ENCODE measurements around the gene KCNIP3.

KCNIP3 gene

DNA sequence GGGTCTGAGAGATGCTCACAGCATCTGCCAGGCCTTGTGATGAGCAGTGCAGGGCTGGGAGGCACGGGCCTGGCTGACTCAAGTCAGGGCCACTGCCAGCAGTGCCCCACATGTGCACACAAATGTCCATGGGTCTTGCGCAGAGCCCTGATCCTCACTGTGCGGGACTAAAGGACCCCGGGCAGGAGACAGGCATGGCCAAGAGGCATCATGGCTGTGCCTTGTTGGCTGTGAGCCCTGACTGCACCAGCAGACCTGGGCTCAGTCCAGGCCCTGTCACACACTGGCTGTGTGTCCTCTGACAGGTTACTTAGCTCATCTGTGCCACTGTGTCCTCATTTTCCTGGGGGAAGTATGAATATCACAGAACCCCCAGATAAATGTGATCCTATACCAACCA lies 4.0 kb downstream of the KCNIP3 start:
- no peak overlapping the region for H3K4me2 ChIP-seq
- no peak overlapping the region for H2AFZ ChIP-seq (ENCODE audit: low read depth)
- no peaks in the 10 kb centered on the region for H4K20me1 ChIP-seq (ENCODE audit: insufficient read depth)
- H3K79me2 ChIP-seq (ENCODE audit: insufficient read depth, low read depth): no peaks in the 10 kb centered on the region
- H3K4me1 ChIP-seq (ENCODE audit: low read depth, poor library complexity, severe bottlenecking): no peaks in the 10 kb centered on the region
- H3K4me3 ChIP-seq (IDR thresholded peaks at IDR 0.05; ENCODE audit: insufficient read depth, low read depth, low read length): no peak overlapping the region
- H3K9ac ChIP-seq: no peak overlapping the region
- TF ChIP-seq, protein P1, sequence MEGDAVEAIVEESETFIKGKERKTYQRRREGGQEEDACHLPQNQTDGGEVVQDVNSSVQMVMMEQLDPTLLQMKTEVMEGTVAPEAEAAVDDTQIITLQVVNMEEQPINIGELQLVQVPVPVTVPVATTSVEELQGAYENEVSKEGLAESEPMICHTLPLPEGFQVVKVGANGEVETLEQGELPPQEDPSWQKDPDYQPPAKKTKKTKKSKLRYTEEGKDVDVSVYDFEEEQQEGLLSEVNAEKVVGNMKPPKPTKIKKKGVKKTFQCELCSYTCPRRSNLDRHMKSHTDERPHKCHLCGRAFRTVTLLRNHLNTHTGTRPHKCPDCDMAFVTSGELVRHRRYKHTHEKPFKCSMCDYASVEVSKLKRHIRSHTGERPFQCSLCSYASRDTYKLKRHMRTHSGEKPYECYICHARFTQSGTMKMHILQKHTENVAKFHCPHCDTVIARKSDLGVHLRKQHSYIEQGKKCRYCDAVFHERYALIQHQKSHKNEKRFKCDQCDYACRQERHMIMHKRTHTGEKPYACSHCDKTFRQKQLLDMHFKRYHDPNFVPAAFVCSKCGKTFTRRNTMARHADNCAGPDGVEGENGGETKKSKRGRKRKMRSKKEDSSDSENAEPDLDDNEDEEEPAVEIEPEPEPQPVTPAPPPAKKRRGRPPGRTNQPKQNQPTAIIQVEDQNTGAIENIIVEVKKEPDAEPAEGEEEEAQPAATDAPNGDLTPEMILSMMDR (conservative IDR thresholded peaks at IDR 0.05; ENCODE audit: low read depth, low read length): no peak
- no peaks in the 10 kb centered on the region for H3K36me3 ChIP-seq (ENCODE audit: insufficient read depth)
- no peaks in the 10 kb centered on the region; the same call in 1 of the 2 replicates for H3K27me3 ChIP-seq (ENCODE audit: insufficient read depth, low read depth)
- no peak overlapping the region for H3K27ac ChIP-seq

DNA sequence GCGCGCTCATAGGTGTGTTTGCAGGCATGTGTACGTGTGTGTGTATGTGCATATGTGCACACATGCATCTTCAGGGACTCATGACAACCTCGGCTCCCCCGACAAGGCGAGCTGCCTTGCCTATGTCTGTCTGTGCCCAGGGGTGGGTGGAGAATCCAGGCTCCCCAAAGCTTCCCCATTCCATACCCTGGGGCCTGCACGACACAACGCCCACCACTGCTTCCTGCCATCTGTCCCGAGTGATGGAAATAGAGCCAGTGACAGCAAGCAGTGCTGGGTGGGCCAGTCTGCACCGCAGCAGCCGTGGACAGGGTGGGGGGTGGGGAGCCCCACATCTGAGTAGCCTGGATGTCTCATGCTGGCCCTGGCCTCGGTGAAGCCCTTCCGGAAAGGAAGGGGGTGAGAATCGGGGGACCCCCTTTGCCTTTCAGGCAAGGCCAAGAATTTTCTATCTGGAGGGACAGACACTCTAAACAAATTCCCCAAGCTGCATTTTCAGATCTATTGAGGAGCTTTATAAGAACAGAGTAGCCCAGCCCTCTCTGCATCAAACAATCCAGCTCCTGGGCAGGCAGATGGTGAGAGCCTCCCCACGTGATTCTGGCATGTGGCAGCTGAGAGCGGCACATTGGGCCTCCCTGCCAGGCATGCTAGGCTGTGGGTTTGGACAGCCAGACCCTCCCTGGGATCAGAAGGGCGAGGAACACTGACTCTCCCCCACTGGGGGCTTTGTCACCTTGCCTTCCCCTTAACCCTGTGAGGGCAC lies 4.9 kb downstream of the KCNIP3 start:
- TF ChIP-seq, protein P1 (conservative IDR thresholded peaks at IDR 0.05; ENCODE audit: low read depth, low read length): no peak
- no peak overlapping the region for H3K9ac ChIP-seq

DNA sequence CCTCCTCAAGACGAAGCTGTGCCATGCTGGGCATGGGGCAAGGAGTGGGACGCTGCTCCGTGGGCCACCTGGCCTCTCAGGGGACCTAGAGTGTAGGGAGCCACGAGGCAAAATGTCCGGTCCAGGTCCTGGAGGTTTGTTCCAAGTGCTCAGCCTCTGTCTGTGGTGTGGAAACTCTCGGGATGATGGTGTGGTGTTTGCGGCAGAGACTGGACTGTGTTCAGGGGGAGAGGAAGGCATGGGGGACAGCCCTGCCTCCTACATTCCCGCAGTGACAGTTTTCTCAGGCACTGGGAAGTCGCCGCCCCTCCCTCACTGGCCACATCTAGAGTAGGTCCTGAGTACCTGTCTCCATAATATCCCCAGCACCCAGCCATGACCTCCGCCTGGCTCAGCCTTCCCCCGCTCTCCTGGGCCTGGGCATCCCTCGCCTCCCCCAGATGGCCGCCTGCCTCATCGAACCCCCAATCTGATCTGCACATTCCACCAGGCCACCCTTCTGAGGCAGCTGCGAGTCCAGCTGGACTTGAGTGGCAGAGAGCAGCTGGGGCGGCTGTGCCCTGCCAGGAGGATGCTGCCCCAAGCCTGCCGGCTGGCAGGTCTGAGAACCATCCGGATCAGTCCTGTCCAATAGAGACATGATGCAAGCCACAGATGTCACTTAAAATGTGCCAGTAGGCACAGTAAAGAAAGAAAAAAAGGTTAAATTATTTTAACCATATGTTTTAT lies 6.2 kb downstream of the KCNIP3 start:
- no peaks in the 10 kb centered on the region for H3K36me3 ChIP-seq (ENCODE audit: insufficient read depth)
- no peaks in the 10 kb centered on the region for H4K20me1 ChIP-seq (ENCODE audit: insufficient read depth)
- no peaks in the 10 kb centered on the region for H3K79me2 ChIP-seq (ENCODE audit: insufficient read depth, low read depth)
- H3K4me2 ChIP-seq: no peak overlapping the region
- TF ChIP-seq, protein P1 (conservative IDR thresholded peaks at IDR 0.05; ENCODE audit: low read depth, low read length): no peak
- no peak overlapping the region for H3K4me3 ChIP-seq (IDR thresholded peaks at IDR 0.05; ENCODE audit: insufficient read depth, low read depth, low read length)
- H2AFZ ChIP-seq (ENCODE audit: low read depth): no peak overlapping the region
- H3K27me3 ChIP-seq (ENCODE audit: insufficient read depth, low read depth): no peaks in the 10 kb centered on the region
- no peaks in the 10 kb centered on the region for H3K4me1 ChIP-seq (ENCODE audit: low read depth, poor library complexity, severe bottlenecking)
- H3K27ac ChIP-seq: no peak overlapping the region
- no peak overlapping the region for H3K9ac ChIP-seq

More for the DNA sequence above, 4.9 kb downstream of the KCNIP3 start:
- Histone ChIP-seq H3K4me1 (ENCODE audit: low read depth, poor library complexity, severe bottlenecking) (no peaks in the 10 kb centered on the region), H3K4me2 (no peak overlapping the region), H3K79me2 (ENCODE audit: insufficient read depth, low read depth) (no peaks in the 10 kb centered on the region), H3K27me3 (ENCODE audit: insufficient read depth, low read depth) (no peaks in the 10 kb centered on the region; the same call in 1 of the 2 replicates), H4K20me1 (ENCODE audit: insufficient read depth) (no peaks in the 10 kb centered on the region), H3K36me3 (ENCODE audit: insufficient read depth) (no peaks in the 10 kb centered on the region), H2AFZ (ENCODE audit: low read depth) (no peak overlapping the region), H3K4me3 (IDR thresholded peaks at IDR 0.05; ENCODE audit: insufficient read depth, low read depth, low read length) (no peak overlapping the region), H3K27ac (no peak overlapping the region)

DNA sequence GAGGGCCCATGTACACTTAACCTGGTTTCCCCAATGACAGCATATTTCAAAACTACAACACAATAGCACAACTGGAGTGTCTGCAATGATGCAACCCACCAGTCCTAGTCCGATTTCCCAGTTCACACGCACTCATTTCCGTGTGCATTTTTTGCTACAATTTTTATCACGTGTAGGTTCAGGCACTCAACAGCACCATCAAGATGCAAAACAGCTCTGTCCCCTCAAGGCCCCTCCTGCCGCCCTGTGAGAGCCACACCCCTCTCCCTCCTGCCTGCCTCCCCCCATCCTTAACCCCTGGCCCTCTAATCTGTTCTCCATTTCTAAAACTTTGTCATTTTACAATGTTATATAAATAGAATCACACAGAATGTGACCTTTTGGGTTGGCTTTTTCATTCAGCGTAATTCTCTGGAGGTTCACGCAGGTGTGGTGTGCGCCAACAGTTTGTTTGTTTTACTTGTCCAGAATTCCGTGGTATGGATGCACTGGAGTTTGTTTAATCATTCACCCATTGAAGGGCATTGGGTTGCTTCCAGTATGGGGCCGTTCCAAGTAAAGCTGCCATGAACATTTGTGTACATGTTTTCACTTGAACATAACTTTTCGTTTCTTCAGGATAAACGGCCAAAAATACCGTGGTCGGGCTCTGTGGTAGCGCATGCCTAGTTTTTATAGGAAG lies 8.4 kb downstream of the KCNIP3 start:
- H3K27me3 ChIP-seq (ENCODE audit: insufficient read depth, low read depth): no peaks in the 10 kb centered on the region
- H3K4me2 ChIP-seq: no peak overlapping the region
- no peaks in the 10 kb centered on the region for H4K20me1 ChIP-seq (ENCODE audit: insufficient read depth)
- H3K79me2 ChIP-seq (ENCODE audit: insufficient read depth, low read depth): no peaks in the 10 kb centered on the region
- H3K27ac ChIP-seq: no peak overlapping the region
- TF ChIP-seq, protein P1 (conservative IDR thresholded peaks at IDR 0.05; ENCODE audit: low read depth, low read length): no peak
- H3K36me3 ChIP-seq (ENCODE audit: insufficient read depth): no peaks in the 10 kb centered on the region
- H3K9ac ChIP-seq: no peak overlapping the region
- no peak overlapping the region for H3K4me3 ChIP-seq (IDR thresholded peaks at IDR 0.05; ENCODE audit: insufficient read depth, low read depth, low read length)
- no peak overlapping the region for H2AFZ ChIP-seq (ENCODE audit: low read depth)
- no peaks in the 10 kb centered on the region for H3K4me1 ChIP-seq (ENCODE audit: low read depth, poor library complexity, severe bottlenecking)
